IMR-90 (cell line): Measurements from ENCODE around the gene PPFIA2. TPM values are rescaled to one million over a fixed set of nuclear protein-coding genes. Genes with fewer than 3 reads are reported as not detected.

Source experiments
- ATAC-seq: fragments of 200-7000 bp; cut with Tn5 transposase; 2 replicates; pipeline ENCODE4 v1.9.1; 2020; ENCODE audit warnings: low read depth, mild to moderate bottlenecking, moderate library complexity
- BruUV-seq: library from RNA; stranded (reverse); fragments of 400-500 nt; replicated peaks from 2 replicates; lab custom pipeline; 2021; lab: Mats Ljungman, UMichigan
- CTCF ChIA-PET: fragments of 300-600 bp; formaldehyde crosslinking; extraction: SDS; loops from one replicate; lab custom pipeline; 2021; ENCODE audit warnings: antibody characterized with exemption; lab: Yijun Ruan, JAX
- POLR2A ChIA-PET: fragments of 300-600 bp; sonication (Branson Sonifier 250); formaldehyde crosslinking; loops from one replicate; lab custom pipeline; 2022; ENCODE audit warnings: antibody characterized with exemption; ENCODE audit not compliant: unreplicated experiment; lab: Charles Lee
- DNase-seq: peaks from one replicate; pipeline ENCODE4 v3.0.0; 2013
- H2AFZ ChIP-seq: replicated peaks from 2 replicates; pipeline ENCODE3; 2013; ENCODE audit warnings: low read length, mild to moderate bottlenecking; ENCODE audit not compliant: poor library complexity
- H2AK5ac ChIP-seq: 2 replicates; pipeline ENCODE4 v1.6.1; 2013; ENCODE audit warnings: low read depth, low read length, inconsistent platforms
- H2AK9ac ChIP-seq: replicated peaks from 2 replicates; pipeline ENCODE3; 2013; ENCODE audit warnings: mild to moderate bottlenecking, low read depth, low read length, moderate library complexity; ENCODE audit not compliant: poor library complexity
- H2BK120ac ChIP-seq: 2 replicates; pipeline ENCODE4 v1.6.1; 2013; ENCODE audit warnings: low read depth, low read length, inconsistent platforms
- H2BK15ac ChIP-seq: 3 replicates; pipeline ENCODE4 v1.6.1; 2013; ENCODE audit warnings: low read depth, low read length, inconsistent platforms
- H2BK20ac ChIP-seq: 2 replicates; pipeline ENCODE4 v1.6.1; 2013; ENCODE audit warnings: low read depth, mild to moderate bottlenecking, inconsistent platforms, low read length, moderate library complexity
- H2BK5ac ChIP-seq: 2 replicates; pipeline ENCODE4 v1.6.1; 2013; ENCODE audit warnings: mild to moderate bottlenecking, low read depth, low read length, inconsistent platforms; ENCODE audit not compliant: poor library complexity, severe bottlenecking
- H3K14ac ChIP-seq: replicated peaks from 2 replicates; pipeline ENCODE4 v1.6.1; 2013; ENCODE audit warnings: low read depth, low read length, inconsistent platforms
- H3K18ac ChIP-seq: 2 replicates; pipeline ENCODE4 v1.6.1; 2013; ENCODE audit warnings: low read depth, low read length, control low read depth
- H3K23ac ChIP-seq: 2 replicates; pipeline ENCODE4 v1.6.1; 2013; ENCODE audit warnings: low read depth, low read length, inconsistent platforms
- H3K27ac ChIP-seq: 2 replicates; pipeline ENCODE4 v1.5.1; 2013; ENCODE audit warnings: mild to moderate bottlenecking, control low read depth, low read length; ENCODE audit not compliant: insufficient read depth
- H3K27me3 ChIP-seq: 2 replicates; pipeline ENCODE4 v1.6.1; 2013; ENCODE audit warnings: low read length; ENCODE audit not compliant: control insufficient read depth, insufficient read depth
- H3K36me3 ChIP-seq: 2 replicates; pipeline ENCODE4 v1.6.1; 2013; ENCODE audit warnings: low read length, mixed read lengths; ENCODE audit not compliant: control insufficient read depth, insufficient read depth
- H3K4ac ChIP-seq: 2 replicates; pipeline ENCODE4 v1.6.1; 2013; ENCODE audit warnings: low read depth, low read length, inconsistent platforms
- H3K4me1 ChIP-seq: 2 replicates; pipeline ENCODE4 v1.6.1; 2013; ENCODE audit warnings: low read length, mixed read lengths; ENCODE audit not compliant: control insufficient read depth, insufficient read depth
- H3K4me2 ChIP-seq: 2 replicates; pipeline ENCODE4 v1.6.1; 2013; ENCODE audit warnings: low read depth, mild to moderate bottlenecking, control low read depth, low read length, moderate library complexity
- H3K4me3 ChIP-seq: 2 replicates; pipeline ENCODE4 v1.5.1; 2013; ENCODE audit warnings: low read depth, mild to moderate bottlenecking, control low read depth, low read length, moderate library complexity; ENCODE audit not compliant: insufficient read depth
- H3K56ac ChIP-seq: 2 replicates; pipeline ENCODE4 v1.6.1; 2013; ENCODE audit warnings: low read length, inconsistent platforms; ENCODE audit not compliant: insufficient read depth; ENCODE audit errors: extremely low read depth
- H3K79me1 ChIP-seq, 2 experiments: 2 replicates each; pipeline ENCODE4 v1.6.1; 2013; ENCODE audit warnings: low read length in 2 of 2, inconsistent platforms in 1 of 2, low read depth in 1 of 2
- H3K9ac ChIP-seq: 2 replicates; pipeline ENCODE4 v1.6.1; 2013; ENCODE audit warnings: low read depth, low read length, control low read depth
- H3K9me1 ChIP-seq: 2 replicates; pipeline ENCODE4 v1.6.1; 2013; ENCODE audit warnings: low read length, inconsistent platforms; ENCODE audit not compliant: insufficient read depth
- H3K9me3 ChIP-seq: 2 replicates; pipeline ENCODE4 v1.6.1; 2013; ENCODE audit warnings: low read length; ENCODE audit not compliant: control insufficient read depth, insufficient read depth
- H4K20me1 ChIP-seq: 2 replicates; pipeline ENCODE4 v1.6.1; 2013; ENCODE audit warnings: low read length, inconsistent platforms; ENCODE audit not compliant: insufficient read depth
- H4K5ac ChIP-seq: 2 replicates; pipeline ENCODE4 v1.6.1; 2013; ENCODE audit warnings: mild to moderate bottlenecking, low read depth, low read length, control low read depth
- H4K8ac ChIP-seq, 2 experiments: 2 replicates each; pipeline ENCODE4 v1.6.1; 2013; ENCODE audit warnings: low read depth in 2 of 2, low read length in 2 of 2, control low read depth in 1 of 2, inconsistent platforms in 1 of 2
- H4K91ac ChIP-seq: 2 replicates; pipeline ENCODE4 v1.6.1; 2013; ENCODE audit warnings: low read depth, low read length, inconsistent platforms; ENCODE audit not compliant: insufficient read depth
- CEBPB ChIP-seq: IDR thresholded peaks from 2 replicates; pipeline ENCODE4 v1.6.1; 2012; ENCODE audit warnings: low read depth, low read length, improper control_type of control experiment
- FOS ChIP-seq: fragments of 150-350 bp; IDR thresholded peaks from 2 replicates; pipeline ENCODE4 v1.6.1; 2016; ENCODE audit warnings: low read depth, low read length
- MXI1 ChIP-seq: IDR thresholded peaks from 2 replicates; pipeline ENCODE4 v1.6.1; 2012; ENCODE audit warnings: low read depth, mild to moderate bottlenecking, low read length, moderate library complexity, borderline replicate concordance
- POLR2A ChIP-seq: IDR thresholded peaks from 2 replicates; pipeline ENCODE4 v1.6.1; 2012; ENCODE audit warnings: mild to moderate bottlenecking, low read depth, low read length
- RAD21 ChIP-seq: IDR thresholded peaks from 2 replicates; pipeline ENCODE4 v1.6.1; 2012; ENCODE audit warnings: low read length, improper control_type of control experiment
- RFX5 ChIP-seq: IDR thresholded peaks from 2 replicates; pipeline ENCODE4 v1.8.0; 2012; ENCODE audit warnings: low read depth, mild to moderate bottlenecking, low read length, moderate library complexity
- SMC3 ChIP-seq: fragments of 150-350 bp; IDR thresholded peaks from 2 replicates; pipeline ENCODE4 v1.6.1; 2016; ENCODE audit warnings: low read depth, mild to moderate bottlenecking, antibody characterized with exemption, low read length, moderate library complexity
- WGBS, 2 experiments: methylation state at CpG; one replicate each; pipeline versions ENCODE4 v1.1.5 to v1.1.7; 2013; ENCODE audit warnings: missing lambda C conversion rate in 2 of 2; ENCODE audit not compliant: insufficient read length in 1 of 2; ENCODE audit errors: extremely low coverage in 2 of 2; 5-methylcytosine and 5-hydroxymethylcytosine counted together
- dilution Hi-C: fragments of 300-500 bp; cut with HindIII; formaldehyde crosslinking; loops from one replicate; pipeline ENCODE4 v1.14.3; 2018; ENCODE audit warnings: low sequenced_read_pairs; ENCODE audit not compliant: unreplicated experiment
- in situ Hi-C: fragments of 300-500 bp; cut with MboI; formaldehyde crosslinking; loops from 3 replicates; pipeline ENCODE4 v1.14.3; 2019; ENCODE audit warnings: low sequenced_read_pairs, inconsistent platforms, mixed read lengths
- intact Hi-C: fragments of 100-400 bp; cut with micrococcal nuclease; formaldehyde crosslinking; loops from 2 replicates; pipeline ENCODE4 v1.10.0; 2022
- polyA plus RNA-seq, 3 experiments: library from polyadenylated mRNA; depleted of rRNA; stranded (reverse); fragments of >200 nt; gene quantifications; 2 replicates each; pipeline ENCODE4 v1.2.3, GENCODE V29; 2012; ENCODE audit warnings: low replicate concordance in 1 of 3
- total RNA-seq: library from RNA; depleted of rRNA; stranded (reverse); fragments of >200 nt; gene quantifications from 2 replicates; pipeline ENCODE4 v1.2.3, GENCODE V29; 2012
- TF ChIP-seq, protein P1 (sequence below): fragments of 150-350 bp; IDR thresholded peaks from 2 replicates; pipeline ENCODE4 v1.6.1; 2017; ENCODE audit warnings: mild to moderate bottlenecking, antibody characterized with exemption, low read length, low read depth

PPFIA2 gene
- total and polyA plus RNA-seq, 2 of the 4 experiments (the other 2 are of a cell fraction): 0.29 to 1.3 TPM

DNA sequence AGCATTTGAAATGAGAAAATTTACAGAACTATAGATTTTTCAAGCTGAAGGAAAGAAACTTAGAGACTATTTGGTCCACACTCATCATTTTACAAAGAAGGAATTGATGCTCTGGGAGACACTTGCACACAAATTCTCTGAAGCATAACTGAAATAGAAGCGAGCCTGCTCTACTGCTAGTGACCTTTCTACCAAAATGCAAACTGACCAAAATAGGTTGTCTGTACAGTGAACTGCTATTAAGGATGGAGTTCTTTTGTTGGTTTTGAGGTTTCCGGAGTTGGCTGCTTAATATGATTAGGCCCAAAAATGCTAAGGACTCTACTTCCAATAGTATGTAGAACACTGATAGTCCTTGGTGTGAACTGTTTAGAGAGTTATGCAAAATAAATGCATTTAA is 194.9 kb downstream of the PPFIA2 start:
- no peaks in the 10 kb centered on the region for H3K79me1 ChIP-seq
- H3K27me3 ChIP-seq: no peaks in the 10 kb centered on the region
- no peaks in the 10 kb centered on the region for H3K9me3 ChIP-seq
- H3K4me2 ChIP-seq: no peak overlapping the region
- no peak overlapping the region for H2BK20ac ChIP-seq
- ChIA-PET CTCF (no interaction called here), POLR2A (no interaction called here)
- H2BK15ac ChIP-seq: no peak overlapping the region
- no peaks in the 10 kb centered on the region for H4K20me1 ChIP-seq
- no peak overlapping the region for H2AK5ac ChIP-seq
- H2BK5ac ChIP-seq: no peak overlapping the region
- no peak overlapping the region for H3K27ac ChIP-seq
- H3K18ac ChIP-seq: no peak overlapping the region
- H3K4ac ChIP-seq: no peak overlapping the region
- intact Hi-C loops: no loop called here
- no peak overlapping the region for H2BK120ac ChIP-seq
- H3K14ac ChIP-seq: no peak overlapping the region
- H4K5ac ChIP-seq: no peak overlapping the region
- no peaks in the 10 kb centered on the region for H3K36me3 ChIP-seq
- H4K8ac ChIP-seq: no peak overlapping the region
- no peaks in the 10 kb centered on the region for H3K4me1 ChIP-seq
- H3K9ac ChIP-seq: no peak overlapping the region
- WGBS, 2 experiments: no CpG with 5 or more reads among the region's 2 CpGs
- H3K56ac ChIP-seq: no peak overlapping the region
- no peak overlapping the region for H4K91ac ChIP-seq
- ATAC-seq: no peak
- DNase-seq: no peak
- BruUV-seq: no TSS peak
- no peak overlapping the region for H3K4me3 ChIP-seq
- no peak overlapping the region for H2AK9ac ChIP-seq
- in situ Hi-C loops: no loop called here
- no peaks in the 10 kb centered on the region for H3K9me1 ChIP-seq
- H2AFZ ChIP-seq: no peak overlapping the region
- dilution Hi-C loops: no loop called here
- TF ChIP-seq RFX5 (no peak), RAD21 (no peak), MXI1 (no peak), SMC3 (no peak), FOS (no peak), POLR2A (no peak), CEBPB (no peak)
- TF ChIP-seq, protein P1, sequence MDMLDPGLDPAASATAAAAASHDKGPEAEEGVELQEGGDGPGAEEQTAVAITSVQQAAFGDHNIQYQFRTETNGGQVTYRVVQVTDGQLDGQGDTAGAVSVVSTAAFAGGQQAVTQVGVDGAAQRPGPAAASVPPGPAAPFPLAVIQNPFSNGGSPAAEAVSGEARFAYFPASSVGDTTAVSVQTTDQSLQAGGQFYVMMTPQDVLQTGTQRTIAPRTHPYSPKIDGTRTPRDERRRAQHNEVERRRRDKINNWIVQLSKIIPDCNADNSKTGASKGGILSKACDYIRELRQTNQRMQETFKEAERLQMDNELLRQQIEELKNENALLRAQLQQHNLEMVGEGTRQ: no peak
- H3K23ac ChIP-seq: no peak overlapping the region
